RWPE1 (cell line): ENCODE results near the gene SERPINA3.

Experiments
- CTCF ChIA-PET: fragments of 350-600 bp; sonication (Branson Sonifier 250); formaldehyde crosslinking; extraction: SDS; loops from one replicate; lab custom pipeline; 2021; lab: Yijun Ruan, JAX
- POLR2A ChIA-PET: fragments of 400-600 bp; formaldehyde crosslinking; extraction: SDS; loops from one replicate; lab custom pipeline; 2020; ENCODE audit warnings: antibody characterized with exemption; ENCODE audit not compliant: low non-redundant PET; lab: Yijun Ruan, JAX
- DNase-seq: peaks from one replicate; pipeline ENCODE4 v3.0.0; 2012; ENCODE audit warnings: low spot score
- H3K27ac ChIP-seq: fragments of 450-650 bp; 2 replicates; pipeline ENCODE4 v1.5.1; 2017
- CTCF ChIP-seq: fragments of 450-650 bp; conservative IDR thresholded peaks from 2 replicates; pipeline ENCODE4 v1.5.1; 2017; ENCODE audit warnings: low read depth, mild to moderate bottlenecking

SERPINA3 gene

GRCh38 chr14:94597788-94598187, 14.4 kb upstream of the SERPINA3 start:
- CTCF ChIA-PET, result no interaction called here
- no peak for DNase-seq
- no peak for TF ChIP-seq CTCF
- peak overlapping the region; percentile 99 for H3K27ac ChIP-seq
- POLR2A ChIA-PET, result no interaction called here

- no peak for TF ChIP-seq CTCF
- POLR2A ChIA-PET, result no interaction called here
- peak overlapping the region; percentile 99 for H3K27ac ChIP-seq
- CTCF ChIA-PET, result interaction anchor here (0.5 to 1.3 kb wide), 3 partner anchors 31 to 175 kb away, joined by 3 to 5 read pairs (median 5); no protein-coding TSS in a partner anchor
- DNase-seq, result no peak
Measured at GRCh38 chr14:94598506-94598815, 13.7 kb upstream of the SERPINA3 start.

- H3K27ac ChIP-seq, result peak overlapping the region; percentile 99
- DNase-seq, result peak; percentile 92
- no peak for TF ChIP-seq CTCF
- ChIA-PET CTCF (interaction anchor here (0.5 to 1.3 kb wide), 6 partner anchors 15 to 485 kb away, joined by 3 to 5 read pairs (median 4); no protein-coding TSS in a partner anchor), POLR2A (no interaction called here)
Measured at GRCh38 chr14:94598816-94599655, 13.2 kb upstream of the SERPINA3 start.

- DNase-seq, result no peak
- ChIA-PET POLR2A (no interaction called here), CTCF (interaction anchor here (0.6 to 1.3 kb wide), 5 partner anchors 16 to 485 kb away, joined by 3 to 5 read pairs (median 3); no protein-coding TSS in a partner anchor)
- peak overlapping the region; percentile 99 for H3K27ac ChIP-seq
- no peak for TF ChIP-seq CTCF
Measured at GRCh38 chr14:94599656-94600004, 12.6 kb upstream of the SERPINA3 start.

GRCh38 chr14:94600148-94600545, 12.0 kb upstream of the SERPINA3 start:
- CTCF ChIA-PET, result interaction anchor here (0.6 kb wide), 1 partner anchor 126 kb away, joined by 3 read pairs; no protein-coding TSS in a partner anchor
- H3K27ac ChIP-seq, result peak overlapping the region; percentile 99
- TF ChIP-seq CTCF, result no peak
- DNase-seq, result no peak
- POLR2A ChIA-PET, result no interaction called here

- no peak for TF ChIP-seq CTCF
- ChIA-PET CTCF (interaction anchor here (0.6 kb wide), 1 partner anchor 707 kb away, joined by 5 read pairs; no protein-coding TSS in a partner anchor), POLR2A (no interaction called here)
- H3K27ac ChIP-seq, result peak overlapping the region; percentile 99
- DNase-seq, result peak; percentile 74
Measured at GRCh38 chr14:94601884-94602391, 10.3 kb upstream of the SERPINA3 start.
